ENCODE results near the gene CSE1L.
"Not testable (repeated sequence)": the region's sequence is repeated elsewhere in the genome, so short reads cannot be mapped to it uniquely, and the experiment has no call there.

Gene CSE1L

GRCh38 chr20:49046087-49046900, at the start of gene CSE1L:
Gene CSE1L (plus strand): TSS chr20:49046312. CDS start chr20:49058464, 12,152 bp downstream.
- Histone ChIP-seq H3K9ac (ENCODE audit: low read depth, low read length) (peak within 1 kb of the TSS; percentile 98), H3K9me3 (ENCODE audit: control insufficient read depth, insufficient read depth, low read length) (no peaks in the 10 kb centered on the region), H3K4me1 (ENCODE audit: insufficient read depth, low read length) (no peaks in the 10 kb centered on the region), H3K36me3 (ENCODE audit: insufficient read depth, low read length) (no peaks in the 10 kb centered on the region)

- no peaks in the 10 kb centered on the region for H3K9me3 ChIP-seq (ENCODE audit: control insufficient read depth, insufficient read depth, low read length)
- H3K4me1 ChIP-seq (ENCODE audit: insufficient read depth, low read length), result no peaks in the 10 kb centered on the region
- peaks cover 11% of the 10 kb centered on the region for H3K36me3 ChIP-seq (ENCODE audit: insufficient read depth, low read length)
- no peak overlapping the region for H3K9ac ChIP-seq (ENCODE audit: low read depth, low read length)
Observed at GRCh38 chr20:48999890-49000870, 45.9 kb upstream of the CSE1L start.

- Histone ChIP-seq H3K36me3 (ENCODE audit: insufficient read depth, low read length) (peaks cover 8% of the 10 kb centered on the region), H3K4me1 (ENCODE audit: insufficient read depth, low read length) (no peaks in the 10 kb centered on the region), H3K9ac (ENCODE audit: low read depth, low read length) (no peak overlapping the region), H3K9me3 (ENCODE audit: control insufficient read depth, insufficient read depth, low read length) (no peaks in the 10 kb centered on the region)
Observed at GRCh38 chr20:49001741-49002140, 44.4 kb upstream of the CSE1L start.

GRCh38 chr20:49006446-49006980, 39.6 kb upstream of the CSE1L start:
- no peak overlapping the region for H3K9ac ChIP-seq (ENCODE audit: low read depth, low read length)
- no peaks in the 10 kb centered on the region for H3K9me3 ChIP-seq (ENCODE audit: control insufficient read depth, insufficient read depth, low read length)
- H3K4me1 ChIP-seq (ENCODE audit: insufficient read depth, low read length), result no peaks in the 10 kb centered on the region
- H3K36me3 ChIP-seq (ENCODE audit: insufficient read depth, low read length), result peaks cover 5% of the 10 kb centered on the region

- H3K36me3 ChIP-seq (ENCODE audit: insufficient read depth, low read length), result peaks cover 19% of the 10 kb centered on the region
- no peaks in the 10 kb centered on the region for H3K4me1 ChIP-seq (ENCODE audit: insufficient read depth, low read length)
- H3K9ac ChIP-seq (ENCODE audit: low read depth, low read length), result no peak overlapping the region
- no peaks in the 10 kb centered on the region for H3K9me3 ChIP-seq (ENCODE audit: control insufficient read depth, insufficient read depth, low read length)
Observed at GRCh38 chr20:49009899-49010631, 36.0 kb upstream of the CSE1L start.

GRCh38 chr20:49024220-49024619, 21.9 kb upstream of the CSE1L start:
- Histone ChIP-seq H3K9ac (ENCODE audit: low read depth, low read length) (no peak overlapping the region), H3K36me3 (ENCODE audit: insufficient read depth, low read length) (peaks cover 13% of the 10 kb centered on the region), H3K9me3 (ENCODE audit: control insufficient read depth, insufficient read depth, low read length) (no peaks in the 10 kb centered on the region), H3K4me1 (ENCODE audit: insufficient read depth, low read length) (no peaks in the 10 kb centered on the region)

DNA sequence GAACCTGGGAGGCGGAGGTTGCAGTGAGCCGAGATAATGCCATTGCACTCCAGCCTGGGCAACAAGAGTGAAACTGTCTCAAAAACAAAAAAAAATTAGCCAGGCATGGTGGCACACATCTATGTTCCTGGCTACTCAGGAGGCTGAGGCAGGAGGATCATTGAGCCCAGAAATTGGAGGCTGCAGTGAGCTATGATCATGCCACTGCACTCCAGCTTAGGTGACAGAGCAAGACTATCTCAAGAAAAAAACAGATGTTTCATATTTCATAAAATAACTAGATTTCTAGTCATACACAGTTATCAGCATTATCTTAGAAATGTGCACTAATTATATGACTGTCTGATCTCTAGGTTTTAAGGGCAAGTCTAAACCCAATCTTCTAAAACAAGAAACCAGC, 17.9 kb upstream of the CSE1L start:
- peaks cover 17% of the 10 kb centered on the region for H3K36me3 ChIP-seq (ENCODE audit: insufficient read depth, low read length)
- not testable (repeated sequence) for H3K4me1 ChIP-seq (ENCODE audit: insufficient read depth, low read length); H3K9ac ChIP-seq (ENCODE audit: low read depth, low read length); H3K9me3 ChIP-seq (ENCODE audit: control insufficient read depth, insufficient read depth, low read length)

- Histone ChIP-seq H3K36me3 (ENCODE audit: insufficient read depth, low read length) (peaks cover 21% of the 10 kb centered on the region), H3K9me3 (ENCODE audit: control insufficient read depth, insufficient read depth, low read length) (no peaks in the 10 kb centered on the region), H3K9ac (ENCODE audit: low read depth, low read length) (no peak overlapping the region)
Observed at GRCh38 chr20:49028684-49029083, 17.4 kb upstream of the CSE1L start.

GRCh38 chr20:49029203-49029602, 16.9 kb upstream of the CSE1L start:
- H3K36me3 ChIP-seq (ENCODE audit: insufficient read depth, low read length), result peaks cover 21% of the 10 kb centered on the region
- H3K9me3 ChIP-seq (ENCODE audit: control insufficient read depth, insufficient read depth, low read length), result no peaks in the 10 kb centered on the region
- H3K4me1 ChIP-seq (ENCODE audit: insufficient read depth, low read length), result no peaks in the 10 kb centered on the region
- no peak overlapping the region for H3K9ac ChIP-seq (ENCODE audit: low read depth, low read length)

More at GRCh38 chr20:49028684-49029083, 17.4 kb upstream of the CSE1L start:
- H3K4me1 ChIP-seq (ENCODE audit: insufficient read depth, low read length), result no peaks in the 10 kb centered on the region

- H3K4me1 ChIP-seq (ENCODE audit: insufficient read depth, low read length), result no peaks in the 10 kb centered on the region
- no peaks in the 10 kb centered on the region for H3K9me3 ChIP-seq (ENCODE audit: control insufficient read depth, insufficient read depth, low read length)
- peaks cover 17% of the 10 kb centered on the region for H3K36me3 ChIP-seq (ENCODE audit: insufficient read depth, low read length)
- no peak overlapping the region for H3K9ac ChIP-seq (ENCODE audit: low read depth, low read length)
Observed at GRCh38 chr20:49030954-49031619, 15.0 kb upstream of the CSE1L start.

GRCh38 chr20:49032455-49032854, 13.7 kb upstream of the CSE1L start:
- no peak overlapping the region for H3K9ac ChIP-seq (ENCODE audit: low read depth, low read length)
- H3K36me3 ChIP-seq (ENCODE audit: insufficient read depth, low read length), result peaks cover 17% of the 10 kb centered on the region
- no peaks in the 10 kb centered on the region for H3K9me3 ChIP-seq (ENCODE audit: control insufficient read depth, insufficient read depth, low read length)
- H3K4me1 ChIP-seq (ENCODE audit: insufficient read depth, low read length), result no peaks in the 10 kb centered on the region

DNA sequence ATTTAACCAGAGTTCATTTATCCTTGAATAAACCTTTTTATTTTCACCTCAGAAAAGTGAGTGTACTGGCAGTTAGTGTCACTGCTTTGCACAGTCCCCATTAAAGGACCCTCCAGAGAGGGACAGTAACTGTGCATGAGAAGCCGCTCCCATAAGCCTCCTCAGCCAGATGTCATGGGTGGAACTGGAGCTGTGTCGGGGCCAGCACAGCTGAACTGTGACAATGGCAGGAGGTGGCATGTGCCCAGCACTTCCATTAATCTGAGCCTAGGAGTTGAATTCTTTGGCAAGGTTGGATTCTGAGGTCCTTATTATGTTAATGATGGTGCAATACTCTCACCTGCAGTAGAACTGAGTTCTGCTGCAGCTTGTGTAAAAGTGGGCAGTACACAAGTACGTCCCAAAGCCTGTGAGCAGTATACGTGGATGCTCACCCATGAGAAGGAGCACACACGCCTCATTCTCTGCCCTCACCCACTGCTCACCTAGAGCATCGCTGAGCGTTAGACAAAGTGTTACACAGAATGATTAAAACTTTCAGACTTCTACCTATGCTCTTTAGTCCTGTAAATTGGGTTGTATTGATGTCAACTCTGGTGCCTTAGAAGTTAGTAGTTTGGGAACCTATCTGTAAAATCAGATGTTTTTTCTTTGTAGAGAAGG, 11.9 kb upstream of the CSE1L start:
- no peaks in the 10 kb centered on the region for H3K4me1 ChIP-seq (ENCODE audit: insufficient read depth, low read length)
- H3K36me3 ChIP-seq (ENCODE audit: insufficient read depth, low read length), result peaks cover 12% of the 10 kb centered on the region
- no peaks in the 10 kb centered on the region for H3K9me3 ChIP-seq (ENCODE audit: control insufficient read depth, insufficient read depth, low read length)
- no peak overlapping the region for H3K9ac ChIP-seq (ENCODE audit: low read depth, low read length)

- no peaks in the 10 kb centered on the region for H3K4me1 ChIP-seq (ENCODE audit: insufficient read depth, low read length)
- peaks cover 5% of the 10 kb centered on the region for H3K36me3 ChIP-seq (ENCODE audit: insufficient read depth, low read length)
- no peak overlapping the region for H3K9ac ChIP-seq (ENCODE audit: low read depth, low read length)
- H3K9me3 ChIP-seq (ENCODE audit: control insufficient read depth, insufficient read depth, low read length), result no peaks in the 10 kb centered on the region
Observed at GRCh38 chr20:49037962-49038387, 8.1 kb upstream of the CSE1L start.

Measured in ES-I3 (cell line).